ENCODE results near the gene VARS2.
"Not testable (repeated sequence)": the region's sequence is repeated elsewhere in the genome, so short reads cannot be mapped to it uniquely, and the experiment has no call there.

VARS2 gene

GRCh38 chr6:30966154-30966553, 52.1 kb downstream of the VARS2 start:
- Histone ChIP-seq H3K4me3 (ENCODE audit: low read depth, low read length) (no peak overlapping the region), H3K4me2 (ENCODE audit: low read length) (no peak overlapping the region), H3K27me3 (ENCODE audit: control insufficient read depth, insufficient read depth, low read length) (no peaks in the 10 kb centered on the region), H3K9me3 (ENCODE audit: control insufficient read depth, low read length) (no peaks in the 10 kb centered on the region), H3K79me2 (no peaks in the 10 kb centered on the region), H3K36me3 (ENCODE audit: control insufficient read depth, insufficient read depth, low read length) (no peaks in the 10 kb centered on the region), H2AFZ (no peak overlapping the region), H3K9ac (no peak overlapping the region), H3K4me1 (peaks cover 10% of the 10 kb centered on the region), H3K27ac (no peak overlapping the region)
- TF ChIP-seq CTCF (IDR thresholded peaks at IDR 0.05) = no peak

GRCh38 chr6:30969171-30969570, 55.1 kb downstream of the VARS2 start:
- H3K9ac ChIP-seq; H3K9me3 ChIP-seq (ENCODE audit: control insufficient read depth, low read length): not testable (repeated sequence)

GRCh38 chr6:30970946-30971345, 56.9 kb downstream of the VARS2 start:
- no peaks in the 10 kb centered on the region for H3K4me1 ChIP-seq
- H3K36me3 ChIP-seq (ENCODE audit: control insufficient read depth, insufficient read depth, low read length) = no peaks in the 10 kb centered on the region
- no peak overlapping the region for H3K9ac ChIP-seq
- no peak overlapping the region for H2AFZ ChIP-seq
- no peak for TF ChIP-seq CTCF (IDR thresholded peaks at IDR 0.05)
- H3K27me3 ChIP-seq (ENCODE audit: control insufficient read depth, insufficient read depth, low read length) = no peaks in the 10 kb centered on the region
- H3K27ac ChIP-seq = no peak overlapping the region
- H3K79me2 ChIP-seq = no peaks in the 10 kb centered on the region
- no peaks in the 10 kb centered on the region for H3K9me3 ChIP-seq (ENCODE audit: control insufficient read depth, low read length)
- no peak overlapping the region for H3K4me3 ChIP-seq (ENCODE audit: low read depth, low read length)
- no peak overlapping the region for H3K4me2 ChIP-seq (ENCODE audit: low read length)

More at GRCh38 chr6:30969171-30969570, 55.1 kb downstream of the VARS2 start:
- not testable (repeated sequence) for H3K27ac ChIP-seq; H3K27me3 ChIP-seq (ENCODE audit: control insufficient read depth, insufficient read depth, low read length); H3K36me3 ChIP-seq (ENCODE audit: control insufficient read depth, insufficient read depth, low read length); H3K79me2 ChIP-seq; H3K4me2 ChIP-seq (ENCODE audit: low read length); H3K4me3 ChIP-seq (ENCODE audit: low read depth, low read length); H3K4me1 ChIP-seq; H2AFZ ChIP-seq

- Histone ChIP-seq H3K4me1 (no peaks in the 10 kb centered on the region), H3K9me3 (ENCODE audit: control insufficient read depth, low read length) (no peaks in the 10 kb centered on the region), H3K9ac (no peak overlapping the region), H3K27ac (no peak overlapping the region), H3K4me3 (ENCODE audit: low read depth, low read length) (no peak overlapping the region), H2AFZ (no peak overlapping the region), H3K27me3 (ENCODE audit: control insufficient read depth, insufficient read depth, low read length) (no peaks in the 10 kb centered on the region), H3K36me3 (ENCODE audit: control insufficient read depth, insufficient read depth, low read length) (no peaks in the 10 kb centered on the region), H3K79me2 (no peaks in the 10 kb centered on the region), H3K4me2 (ENCODE audit: low read length) (no peak overlapping the region)
- no peak for TF ChIP-seq CTCF (IDR thresholded peaks at IDR 0.05)
Observed at GRCh38 chr6:30972816-30973215, 58.8 kb downstream of the VARS2 start.

- no peak overlapping the region for H3K9ac ChIP-seq
- no peak overlapping the region for H3K4me3 ChIP-seq (ENCODE audit: low read depth, low read length)
- no peaks in the 10 kb centered on the region for H3K4me1 ChIP-seq
- no peak for TF ChIP-seq CTCF (IDR thresholded peaks at IDR 0.05)
- no peaks in the 10 kb centered on the region for H3K79me2 ChIP-seq
- H2AFZ ChIP-seq = no peak overlapping the region
- H3K36me3 ChIP-seq (ENCODE audit: control insufficient read depth, insufficient read depth, low read length) = no peaks in the 10 kb centered on the region
- no peak overlapping the region for H3K4me2 ChIP-seq (ENCODE audit: low read length)
- H3K27me3 ChIP-seq (ENCODE audit: control insufficient read depth, insufficient read depth, low read length) = no peaks in the 10 kb centered on the region
- H3K9me3 ChIP-seq (ENCODE audit: control insufficient read depth, low read length) = no peaks in the 10 kb centered on the region
- H3K27ac ChIP-seq = no peak overlapping the region
Observed at GRCh38 chr6:30974490-30975252, 60.6 kb downstream of the VARS2 start.

Data from parathyroid adenoma (tissue), 2 donors.